ENCODE results near the gene POP4.

DNA sequence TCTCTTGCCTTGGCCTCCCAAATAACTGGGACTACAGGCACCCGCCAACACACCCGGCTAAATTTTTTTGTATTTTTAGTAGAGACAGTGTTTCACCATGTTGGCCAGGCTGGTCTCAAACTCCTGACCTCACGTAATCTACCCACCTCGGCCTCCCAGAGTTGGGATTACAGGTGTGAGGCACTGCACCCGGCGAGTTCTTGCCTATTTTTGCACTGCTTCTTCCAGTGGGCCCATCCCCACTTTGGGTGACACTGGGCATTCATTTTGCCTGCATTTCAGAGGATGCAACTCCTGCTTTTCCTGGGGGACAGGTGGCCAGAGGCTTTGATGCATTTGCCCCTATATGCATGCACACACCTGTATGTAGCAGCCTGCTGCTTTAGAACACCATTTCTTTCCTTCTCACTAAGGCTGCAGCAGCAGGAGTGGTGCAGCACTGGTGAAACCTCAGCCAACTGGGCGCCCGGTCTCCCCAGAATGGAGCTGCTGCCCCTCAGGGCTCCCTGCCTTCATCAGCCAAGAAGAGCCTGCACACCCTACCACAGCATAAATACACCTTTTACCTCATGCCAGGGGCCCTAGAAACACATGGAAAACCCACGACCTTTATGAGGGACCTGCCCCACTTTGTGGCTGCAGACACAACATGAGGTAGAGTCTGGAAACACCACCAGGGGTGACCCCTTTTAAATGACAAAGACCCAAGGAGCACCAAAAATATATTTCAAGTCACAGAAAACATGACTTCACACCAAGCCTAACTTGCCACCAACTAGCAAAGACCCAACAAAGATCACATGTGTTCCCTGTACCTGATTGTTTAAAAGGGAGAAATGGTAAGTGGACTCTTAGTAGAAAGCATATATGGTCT is 36.8 kb upstream of the POP4 start:
- TF ChIP-seq GATA2 (IDR thresholded peaks at IDR 0.05; ENCODE audit: low read depth, low read length) (no peak), GATA3 (IDR thresholded peaks at IDR 0.05; ENCODE audit: low read depth, low read length) (no peak)
